ENCODE data around the gene ASCC2.
"Not testable (repeated sequence)": the region's sequence is repeated elsewhere in the genome, so short reads cannot be mapped to it uniquely, and the experiment has no call there.

The ASCC2 gene, protein sequence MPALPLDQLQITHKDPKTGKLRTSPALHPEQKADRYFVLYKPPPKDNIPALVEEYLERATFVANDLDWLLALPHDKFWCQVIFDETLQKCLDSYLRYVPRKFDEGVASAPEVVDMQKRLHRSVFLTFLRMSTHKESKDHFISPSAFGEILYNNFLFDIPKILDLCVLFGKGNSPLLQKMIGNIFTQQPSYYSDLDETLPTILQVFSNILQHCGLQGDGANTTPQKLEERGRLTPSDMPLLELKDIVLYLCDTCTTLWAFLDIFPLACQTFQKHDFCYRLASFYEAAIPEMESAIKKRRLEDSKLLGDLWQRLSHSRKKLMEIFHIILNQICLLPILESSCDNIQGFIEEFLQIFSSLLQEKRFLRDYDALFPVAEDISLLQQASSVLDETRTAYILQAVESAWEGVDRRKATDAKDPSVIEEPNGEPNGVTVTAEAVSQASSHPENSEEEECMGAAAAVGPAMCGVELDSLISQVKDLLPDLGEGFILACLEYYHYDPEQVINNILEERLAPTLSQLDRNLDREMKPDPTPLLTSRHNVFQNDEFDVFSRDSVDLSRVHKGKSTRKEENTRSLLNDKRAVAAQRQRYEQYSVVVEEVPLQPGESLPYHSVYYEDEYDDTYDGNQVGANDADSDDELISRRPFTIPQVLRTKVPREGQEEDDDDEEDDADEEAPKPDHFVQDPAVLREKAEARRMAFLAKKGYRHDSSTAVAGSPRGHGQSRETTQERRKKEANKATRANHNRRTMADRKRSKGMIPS

DNA sequence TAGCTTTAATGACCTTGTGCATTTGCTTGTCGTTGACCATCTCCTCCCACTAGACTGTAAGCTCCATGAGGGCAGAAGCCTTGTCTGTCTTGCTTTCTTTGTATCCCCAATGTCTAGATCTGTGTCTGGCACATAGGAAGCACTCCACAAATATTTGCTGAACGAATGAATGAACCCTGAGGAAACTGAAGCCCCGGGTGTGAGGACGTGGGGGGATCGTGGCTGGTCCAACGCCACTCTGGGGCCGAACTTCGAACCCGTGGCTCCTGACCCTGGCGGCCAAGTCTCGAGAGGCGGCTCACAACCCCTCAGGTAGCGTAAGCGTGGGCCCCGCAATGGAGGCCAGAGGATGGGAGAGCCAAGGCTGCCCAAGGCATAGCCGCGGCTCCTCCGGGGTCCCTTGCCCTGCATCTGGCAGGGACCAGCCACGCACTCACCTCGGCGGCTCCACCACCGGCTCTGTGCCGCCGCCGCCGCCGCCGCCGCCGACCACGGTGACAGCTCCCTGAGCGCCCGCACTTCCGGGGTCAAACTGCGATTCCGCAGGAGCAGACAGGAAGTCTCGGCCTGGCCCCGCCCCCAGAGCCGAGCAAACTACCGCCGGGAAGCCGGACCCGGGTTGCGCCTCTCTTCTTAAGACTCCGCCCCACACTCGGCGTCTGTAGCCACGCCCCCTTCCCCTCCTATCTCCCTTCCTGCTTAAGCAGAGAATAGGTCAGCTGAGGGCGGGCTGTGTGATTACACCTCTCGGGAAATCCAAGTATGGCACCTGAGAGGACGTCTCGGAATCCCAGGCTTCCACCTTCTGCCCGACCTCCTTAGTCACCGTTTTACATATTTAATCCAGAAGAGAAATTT lies at the start of gene ASCC2:
TSS of gene ASCC2 (minus strand) at position 534 of the 858 bp plus-strand sequence. CDS start 5,949 bp downstream, outside the sequence.
- in situ Hi-C loops (cut with MboI; ENCODE audit: low sequenced_read_pairs) = no loop called here

DNA sequence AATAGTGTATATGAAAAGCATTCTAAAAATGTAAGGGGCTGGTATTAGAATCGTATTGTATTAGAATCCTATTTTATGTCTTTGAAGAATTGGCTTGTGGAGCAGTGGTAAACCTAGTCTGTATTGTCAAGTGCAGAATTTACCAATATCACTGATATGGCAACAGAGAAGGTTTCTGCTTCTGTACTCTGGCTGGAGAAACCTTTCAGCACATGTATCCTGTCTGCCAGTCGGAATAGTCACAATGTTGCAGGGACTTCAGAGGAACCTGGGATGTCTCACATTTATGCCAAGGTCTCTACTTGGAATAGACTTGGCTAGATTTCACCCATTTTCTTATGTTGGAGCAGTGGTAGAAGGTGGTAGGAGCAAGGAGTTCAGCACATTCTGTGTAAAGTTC lies 49.3 kb upstream of the ASCC2 start:
- in situ Hi-C loops (cut with MboI; ENCODE audit: low sequenced_read_pairs) = no loop called here

DNA sequence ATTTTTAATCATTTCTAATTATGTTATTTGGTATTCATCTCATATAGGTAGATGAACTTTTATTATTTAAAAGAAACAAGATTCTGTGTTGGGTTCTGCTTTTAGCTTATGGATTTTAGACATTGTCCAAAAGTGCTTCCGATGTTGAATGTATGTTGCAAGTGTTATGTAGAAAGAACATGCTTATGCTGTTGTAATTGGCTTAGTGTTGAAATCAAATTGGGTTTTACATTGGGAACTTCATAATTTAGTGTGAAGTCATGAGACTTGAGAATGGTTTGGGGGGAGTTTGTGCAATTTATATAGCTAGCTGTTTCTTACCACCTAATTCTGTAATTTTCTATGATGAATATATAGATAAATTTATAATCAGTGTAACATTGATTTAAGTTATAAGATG lies 48.5 kb upstream of the ASCC2 start:
- in situ Hi-C loops (cut with MboI; ENCODE audit: low sequenced_read_pairs) = no loop called here

DNA sequence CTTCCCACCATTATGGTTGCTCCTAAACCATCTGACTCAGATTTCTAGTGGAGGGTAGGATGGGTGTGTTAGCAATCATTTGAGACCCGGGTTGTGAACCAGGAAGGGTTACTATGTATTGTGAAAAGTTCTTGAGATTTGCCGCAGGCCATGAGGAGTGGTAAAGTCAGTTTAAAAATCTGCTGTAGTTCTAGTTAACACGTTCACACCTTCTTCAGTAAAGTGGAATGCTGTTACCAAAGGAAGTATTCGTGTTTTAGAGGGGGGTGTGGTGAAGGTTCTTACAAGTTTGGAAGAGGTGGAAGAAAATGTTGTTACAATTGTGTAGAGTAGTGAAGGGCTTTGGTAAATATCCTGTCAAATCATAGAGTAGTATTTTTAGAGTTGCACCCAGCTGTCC lies 47.5 kb upstream of the ASCC2 start:
- in situ Hi-C loops (cut with MboI; ENCODE audit: low sequenced_read_pairs) = no loop called here

DNA sequence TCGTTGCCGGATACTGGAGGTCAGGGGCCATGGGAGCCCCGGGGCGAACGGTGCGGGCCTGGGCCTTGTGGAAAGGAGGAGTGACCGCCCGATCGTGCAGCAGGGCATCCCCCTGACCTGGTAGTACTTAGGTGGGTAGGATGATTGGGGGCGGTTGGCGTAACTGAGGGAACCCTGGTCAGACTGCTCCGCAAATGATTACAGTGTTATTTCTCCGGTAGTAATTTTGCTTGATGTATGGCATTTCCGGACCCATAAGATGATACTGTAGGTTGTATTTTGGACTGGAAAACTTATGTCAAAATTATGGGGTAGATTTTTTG lies 45.7 kb upstream of the ASCC2 start:
- in situ Hi-C loops (cut with MboI; ENCODE audit: low sequenced_read_pairs) = no loop called here

DNA sequence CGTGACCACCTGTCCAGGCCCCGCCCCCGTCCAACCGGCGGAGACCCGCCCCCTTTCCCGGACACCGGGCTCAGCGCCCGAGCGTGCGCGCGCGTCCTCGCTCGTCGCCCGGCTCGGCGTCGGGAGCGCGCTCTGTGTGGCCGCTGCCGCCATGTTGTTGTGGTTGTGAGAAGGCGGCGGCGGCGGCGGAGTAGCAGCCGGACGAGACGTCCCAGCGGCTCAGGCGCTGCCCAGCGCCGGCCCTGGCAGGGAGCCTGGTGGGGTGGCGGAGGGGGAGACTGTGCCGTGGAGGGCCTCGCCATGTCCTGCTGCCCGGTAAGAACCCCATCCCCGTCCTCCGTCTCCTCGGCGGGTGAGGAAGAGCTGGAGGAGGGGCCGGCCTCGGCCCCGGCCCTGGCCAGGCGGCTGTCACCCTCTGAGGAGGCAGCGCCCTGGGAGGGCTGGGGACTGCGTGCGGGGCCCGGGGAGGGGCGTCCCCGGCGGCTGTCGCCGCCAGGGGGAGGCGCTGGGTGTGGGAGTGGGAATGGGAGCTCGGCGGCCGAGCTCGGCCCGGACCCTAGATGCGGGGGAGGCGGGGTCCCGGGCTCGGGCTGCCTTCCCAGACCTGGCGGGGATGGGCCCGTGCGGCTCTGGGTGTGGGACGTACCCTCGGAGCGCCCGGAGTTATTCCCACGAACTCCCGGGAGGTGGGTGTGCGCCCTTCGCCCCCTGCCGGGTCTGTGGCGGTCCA lies 45.1 kb upstream of the ASCC2 start, which contains the start of gene MTMR3:
TSS of gene MTMR3 (plus strand) at position 130 of the 730 bp plus-strand sequence. CDS start 87,886 bp downstream, outside the sequence.
- in situ Hi-C loops (cut with MboI; ENCODE audit: low sequenced_read_pairs) = no loop called here

DNA sequence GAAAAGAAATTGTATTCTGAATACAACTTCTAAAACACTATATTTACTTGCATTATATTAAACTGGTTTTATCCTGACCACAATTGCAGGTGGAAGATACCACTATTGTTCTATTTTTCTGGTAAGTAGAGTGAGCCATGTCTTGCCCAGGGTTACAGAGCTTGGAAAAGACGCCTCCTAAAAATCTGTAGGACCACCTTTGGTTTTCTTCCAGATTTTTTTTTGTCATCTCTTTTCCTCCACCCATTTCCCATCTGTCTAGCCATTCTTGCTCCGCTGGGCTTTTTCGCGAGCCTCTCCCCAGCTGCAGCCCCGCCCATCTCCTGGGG lies 44.6 kb upstream of the ASCC2 start:
- in situ Hi-C loops (cut with MboI; ENCODE audit: low sequenced_read_pairs) = no loop called here

DNA sequence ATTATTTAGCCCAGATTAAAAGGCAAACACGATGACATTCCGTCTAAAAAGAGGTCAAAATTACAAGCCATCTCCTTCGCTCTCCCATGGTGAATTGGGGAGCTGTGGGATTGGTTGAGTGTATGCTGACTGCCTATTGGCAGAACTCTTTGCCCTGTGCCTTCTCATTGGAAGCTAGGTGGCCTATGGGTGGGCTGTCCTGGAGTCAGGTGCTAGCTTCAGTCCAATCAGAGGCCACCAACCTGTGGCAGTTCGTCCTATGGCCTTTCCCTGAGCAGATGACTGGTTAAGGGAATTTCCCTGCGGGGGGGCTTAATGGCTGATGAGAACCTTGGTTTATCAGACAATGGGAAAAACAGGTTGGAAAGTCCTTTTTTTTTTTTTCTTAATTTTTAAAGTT lies 41.7 kb upstream of the ASCC2 start:
- in situ Hi-C loops (cut with MboI; ENCODE audit: low sequenced_read_pairs) = no loop called here

DNA sequence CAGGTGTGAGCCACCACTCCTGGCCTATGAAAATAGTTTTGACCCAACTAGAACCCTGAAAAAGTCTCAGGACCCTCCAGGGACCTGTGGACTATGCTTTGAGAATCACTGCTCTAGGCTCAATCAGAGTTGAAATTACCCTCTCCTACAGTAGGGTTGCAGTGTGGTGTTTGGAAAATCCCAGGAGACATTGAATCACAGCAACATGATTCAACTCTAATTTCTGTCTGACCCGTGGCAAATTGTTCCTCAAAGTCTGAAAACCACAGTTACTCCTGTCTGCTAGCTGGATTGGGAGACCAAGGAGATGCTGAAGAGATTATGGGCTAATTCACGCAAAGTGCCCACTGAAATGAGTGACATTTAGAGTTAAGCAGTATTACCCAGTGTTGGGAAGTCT lies 39.5 kb upstream of the ASCC2 start:
- in situ Hi-C loops (cut with MboI; ENCODE audit: low sequenced_read_pairs) = no loop called here

DNA sequence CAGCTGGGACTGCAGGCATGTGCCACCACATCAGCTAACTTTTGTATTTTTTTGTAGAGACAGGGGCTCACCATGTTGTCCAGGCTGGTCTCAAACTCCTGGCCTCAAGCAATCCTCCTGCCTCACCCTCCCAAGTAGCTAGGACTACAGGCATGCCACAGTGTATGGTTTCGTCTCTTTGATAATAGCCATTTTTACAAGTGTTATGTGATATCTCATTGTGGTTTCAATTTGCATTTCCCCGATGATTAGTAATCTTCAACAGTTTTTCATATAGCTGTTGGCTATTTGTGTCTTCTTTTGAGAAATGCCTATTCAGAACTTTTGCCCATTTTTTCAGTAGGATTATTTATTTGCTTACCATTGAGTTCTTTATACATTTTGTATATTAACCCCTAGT lies 35.9 kb upstream of the ASCC2 start:
- in situ Hi-C loops (cut with MboI; ENCODE audit: low sequenced_read_pairs) = no loop called here

DNA sequence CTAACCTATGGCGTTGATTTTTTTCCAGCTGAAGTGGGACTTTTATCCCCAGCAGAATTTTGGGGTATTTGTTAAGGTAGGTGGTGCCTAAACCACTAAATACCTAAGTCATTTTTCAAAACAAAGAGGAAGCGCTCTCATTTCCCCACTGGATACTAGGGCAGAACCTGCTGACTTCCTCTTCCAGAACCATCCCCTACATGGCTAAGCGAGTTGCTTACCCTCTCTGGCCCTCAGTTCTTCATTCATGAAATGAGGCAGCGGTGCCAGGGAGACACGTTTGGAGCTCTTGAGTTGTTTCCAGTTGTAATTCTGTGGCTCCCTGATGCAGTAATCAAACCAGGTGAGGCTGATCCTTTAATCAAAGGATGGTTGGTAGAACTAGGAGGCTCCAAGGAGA lies 34.9 kb upstream of the ASCC2 start:
- in situ Hi-C loops (cut with MboI; ENCODE audit: low sequenced_read_pairs) = no loop called here

DNA sequence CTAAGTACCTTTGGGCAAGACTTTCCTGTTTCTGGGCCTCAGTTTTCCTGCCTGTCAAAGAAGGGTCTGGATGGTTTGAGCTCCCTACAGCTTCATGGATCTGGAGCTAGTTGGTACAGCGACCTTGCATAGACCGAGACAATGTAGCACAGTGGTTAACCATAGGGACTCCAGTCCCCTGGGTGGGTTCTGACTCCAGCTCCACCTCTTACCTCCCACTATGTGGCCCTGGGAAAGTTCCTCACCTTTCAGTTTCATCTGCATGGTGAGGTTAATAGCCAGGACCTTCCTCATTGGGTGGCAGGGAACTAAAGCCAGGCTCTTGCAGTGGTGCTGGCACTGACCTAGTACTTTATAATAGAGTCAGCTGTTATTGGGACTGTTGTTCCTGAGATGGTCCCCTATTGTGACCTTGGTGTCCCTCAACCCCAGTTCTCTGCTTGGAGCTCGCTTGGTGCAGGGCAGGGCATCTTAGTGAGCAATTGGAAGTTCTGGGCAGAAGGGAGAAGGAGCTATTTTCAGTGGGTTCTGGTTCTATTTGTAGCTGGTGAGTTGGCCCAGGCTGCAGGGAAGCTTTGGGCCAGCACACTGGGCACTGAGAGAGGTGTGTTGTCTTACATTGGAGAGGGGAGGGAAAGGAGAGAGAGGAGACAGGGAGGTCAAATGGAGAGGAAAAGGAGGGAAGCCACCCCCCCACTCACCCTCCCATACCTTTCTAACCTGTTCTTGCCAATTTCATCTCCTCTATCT lies 34.2 kb upstream of the ASCC2 start:
- in situ Hi-C loops (cut with MboI; ENCODE audit: low sequenced_read_pairs) = no loop called here

DNA sequence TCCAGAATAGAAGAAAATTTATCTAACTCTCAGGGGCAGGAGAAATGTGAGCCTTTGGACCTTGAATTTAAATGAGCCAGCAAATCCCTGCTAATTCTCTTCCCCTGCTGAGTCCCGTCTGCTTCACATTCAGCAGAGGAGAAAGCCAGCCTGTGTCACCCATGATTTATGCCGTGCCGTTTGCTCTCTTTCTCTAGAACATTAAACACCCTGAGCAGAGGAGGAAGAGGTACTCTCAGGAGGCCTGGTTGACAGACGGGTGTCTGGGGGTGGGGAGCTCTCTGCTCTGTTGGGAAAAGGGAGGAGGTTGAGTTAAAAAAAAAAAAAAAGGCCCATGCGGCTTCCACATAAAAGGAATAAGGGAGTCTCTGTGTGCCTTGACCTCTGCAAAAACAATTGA lies 33.6 kb upstream of the ASCC2 start:
- in situ Hi-C loops (cut with MboI; ENCODE audit: low sequenced_read_pairs) = no loop called here

DNA sequence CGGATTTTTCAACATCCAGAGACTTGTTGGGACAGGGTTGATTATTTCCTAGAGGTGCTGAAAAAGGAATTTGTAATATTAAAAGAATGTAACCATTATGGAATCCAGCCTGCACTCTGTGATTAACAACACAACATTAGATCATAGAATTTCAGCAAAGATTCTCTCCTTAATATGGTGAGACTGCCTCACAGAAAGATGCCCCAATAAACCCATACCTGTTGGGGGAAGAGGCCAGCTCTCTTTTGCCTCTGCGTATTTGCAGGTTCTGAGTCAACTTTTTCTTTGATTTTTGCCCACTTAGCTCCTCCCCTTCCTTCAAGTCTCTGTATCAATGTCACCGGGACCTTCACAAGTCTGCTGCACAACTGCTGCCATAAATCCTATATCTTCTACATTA lies 32.5 kb upstream of the ASCC2 start:
- in situ Hi-C loops (cut with MboI; ENCODE audit: low sequenced_read_pairs) = no loop called here

DNA sequence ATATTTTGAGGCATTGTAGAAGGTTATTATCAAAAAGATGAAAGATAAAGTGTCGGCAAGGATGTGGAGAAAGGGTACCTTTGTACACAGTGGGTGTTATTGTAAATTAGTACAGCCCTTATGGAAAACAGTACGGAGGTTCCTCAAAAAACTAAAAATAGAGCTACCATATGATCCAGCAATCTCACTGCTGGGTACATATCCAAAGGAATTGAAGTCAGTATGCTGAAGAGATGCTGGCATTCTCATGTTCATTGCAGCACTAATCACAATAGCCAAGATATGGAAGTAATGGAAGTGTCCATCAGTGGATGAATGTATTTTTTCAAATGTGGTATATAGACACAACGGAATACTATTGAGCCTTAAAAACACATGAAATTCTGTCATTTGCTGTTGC lies 29.8 kb upstream of the ASCC2 start:
- in situ Hi-C loops (cut with MboI; ENCODE audit: low sequenced_read_pairs) = no loop called here

DNA sequence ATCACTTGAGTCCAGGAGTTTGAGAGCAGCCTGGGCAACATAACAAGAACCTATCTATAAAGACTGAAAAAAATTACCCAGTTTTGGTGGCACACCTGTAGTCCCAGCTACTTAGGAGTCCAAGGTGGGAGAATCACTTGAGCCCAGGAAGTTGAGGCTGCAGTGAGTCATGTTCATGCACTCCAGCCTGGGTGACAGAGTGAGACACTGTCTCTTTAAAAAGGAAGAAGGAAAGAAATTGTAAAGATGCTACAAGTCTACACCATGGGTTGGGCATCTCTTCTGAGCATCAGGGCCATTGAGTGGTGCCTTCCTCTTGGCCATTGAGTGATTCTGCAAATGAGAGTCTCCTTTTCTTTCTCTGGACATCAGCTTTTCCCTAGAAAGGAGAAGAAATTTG lies 29.2 kb upstream of the ASCC2 start:
- in situ Hi-C loops (cut with MboI; ENCODE audit: low sequenced_read_pairs) = no loop called here

DNA sequence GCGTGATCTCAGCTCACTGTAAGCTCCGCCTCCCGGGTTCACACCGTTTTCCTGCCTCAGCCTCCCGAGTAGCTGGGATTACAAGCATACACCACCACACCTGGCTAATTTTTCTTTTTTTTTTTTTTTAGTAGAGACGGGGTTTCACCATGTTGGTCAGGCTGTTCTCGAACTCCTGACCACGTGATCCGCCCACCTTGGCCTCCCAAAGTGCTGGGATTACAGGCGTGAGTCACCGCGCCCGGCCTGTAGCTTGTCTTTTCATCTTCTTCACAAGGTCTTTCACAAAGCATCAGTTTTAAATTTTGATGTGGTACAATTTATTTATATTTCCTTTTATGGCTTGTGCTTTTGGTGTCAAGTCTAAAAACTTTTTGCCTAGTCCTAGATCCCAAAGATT lies 27.5 kb upstream of the ASCC2 start:
- in situ Hi-C loops (cut with MboI; ENCODE audit: low sequenced_read_pairs) = not testable (repeated sequence)

DNA sequence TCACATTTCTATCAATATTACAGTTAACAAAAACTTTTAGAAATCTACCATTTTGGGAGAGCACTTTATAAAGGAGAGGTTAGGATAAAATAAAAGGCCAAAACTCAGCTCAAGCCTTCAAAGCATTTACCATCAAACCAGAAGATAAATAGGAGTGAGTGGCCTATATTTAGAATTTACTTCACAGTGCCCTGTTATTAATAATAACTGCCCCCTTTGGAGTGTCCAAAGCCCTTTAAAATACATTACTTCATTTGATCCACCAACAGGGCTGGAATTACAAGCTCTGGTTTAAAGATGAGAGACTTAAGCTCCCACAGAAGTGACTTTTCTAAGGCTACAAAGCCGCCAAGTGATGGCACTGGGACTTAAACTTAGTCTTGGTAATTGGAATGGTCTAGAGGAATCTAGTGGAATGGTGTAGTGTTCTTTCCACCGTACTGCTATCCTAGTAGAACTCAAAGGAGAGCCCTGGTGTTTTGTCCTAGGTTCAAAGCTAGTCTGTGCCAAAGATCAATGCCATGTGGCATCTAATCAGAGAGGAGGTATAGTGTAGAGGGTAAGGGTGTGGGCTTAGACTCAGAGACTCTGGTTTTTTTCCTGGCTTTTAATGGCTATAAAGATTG lies 23.7 kb upstream of the ASCC2 start:
- in situ Hi-C loops (cut with MboI; ENCODE audit: low sequenced_read_pairs) = no loop called here

DNA sequence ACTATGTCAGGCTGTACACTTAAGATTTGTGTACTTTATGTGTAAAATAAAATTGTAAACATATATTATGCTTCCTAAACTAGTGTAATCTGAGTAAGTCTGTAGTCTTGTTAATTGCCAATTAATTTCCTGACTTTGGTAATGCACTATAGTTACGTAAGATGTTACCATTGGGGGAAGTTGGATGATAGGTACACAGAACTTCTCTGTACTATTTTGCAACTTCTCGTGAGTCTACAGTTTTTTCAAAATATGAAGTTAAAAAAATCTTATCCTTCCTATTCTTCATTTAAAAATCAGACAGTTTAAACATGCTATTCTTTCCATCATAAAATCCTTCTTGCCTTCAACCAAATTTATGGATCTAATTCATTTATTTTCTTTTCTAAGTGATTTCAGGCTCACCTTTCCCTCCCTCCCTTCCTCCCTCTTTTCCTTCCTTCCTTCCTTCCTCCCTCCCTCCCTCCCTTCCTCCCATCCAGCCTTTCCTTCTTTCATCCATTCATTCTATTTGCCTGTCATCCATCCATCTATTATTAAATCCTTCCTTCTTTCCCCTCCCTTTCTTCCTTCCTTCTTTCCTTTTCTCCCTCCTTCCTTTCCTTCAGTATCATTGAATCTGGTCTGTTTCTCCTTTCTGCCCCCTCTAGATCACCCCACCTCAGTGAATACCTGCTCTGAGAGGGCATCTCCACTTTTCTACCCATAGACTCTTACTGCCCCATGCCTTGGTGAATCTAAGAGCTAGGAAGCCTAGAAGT lies 22.1 kb upstream of the ASCC2 start:
- in situ Hi-C loops (cut with MboI; ENCODE audit: low sequenced_read_pairs) = no loop called here

Data from HL-60/S4 treated with phorbol 12-myristate 13-acetate at 8.2 ng/mL for 4 days and 3 days (cell line).